Lower leg skin (tissue), 4 donors: Measurements from ENCODE around the gene CTBP2. TPM values are rescaled to one million over a fixed set of nuclear protein-coding genes. Genes with fewer than 3 reads are reported as not detected.

Experiments used
- DNase-seq, 2 donors: peaks; one replicate each; pipeline ENCODE4 v3.0.0-alpha.2; 2019; ENCODE audit warnings: low spot score in 2 of 2
- H3K4me3 ChIP-seq: fragments of 200-600 bp; sonication (generic); 2 replicates; pipeline ENCODE4 v1.5.1; 2017; ENCODE audit warnings: mild to moderate bottlenecking, low read depth; ENCODE audit not compliant: poor library complexity, severe bottlenecking
- CTCF ChIP-seq, 3 donors: fragments of 450-650 bp; IDR thresholded peaks; one replicate each; pipeline ENCODE4 v1.5.1; 2016; ENCODE audit warnings: antibody characterized with exemption in 3 of 3, mild to moderate bottlenecking in 3 of 3, moderate library complexity in 2 of 3
- POLR2A ChIP-seq, 2 donors: fragments of 450-650 bp; IDR thresholded peaks; one replicate each; pipeline ENCODE4 v1.6.1; 2016 to 2017; ENCODE audit warnings: antibody characterized with exemption in 2 of 2, mild to moderate bottlenecking in 1 of 2, moderate library complexity in 1 of 2
- WGBS, 2 donors: methylation state at CpG; one replicate each; pipeline ENCODE4 v1.1.5; 2018; 5-methylcytosine and 5-hydroxymethylcytosine counted together
- intact Hi-C: fragments of 100-400 bp; cut with DNase I; formaldehyde crosslinking; loops from one replicate; pipeline ENCODE4 v1.15.0; 2023; ENCODE audit warnings: low total_unique reads
- total RNA-seq, 4 donors: library from RNA; depleted of rRNA; stranded (reverse); fragments of >200 nt; gene quantifications; one replicate each; pipeline ENCODE4 v1.1.0, GENCODE V29; 2016

The CTBP2 gene
- total RNA-seq, 4 donors from 2014 or later: 30.3 to 39.5 (median 32.2) TPM

GRCh38 chr10:125076121-125076825 lies 84.1 kb downstream of the CTBP2 start:
- WGBS, 2 donors: 85 to 86% methylated on average over 15 of the region's 15 CpGs
- H3K4me3 ChIP-seq: no peak overlapping the region
- intact Hi-C loops: no loop called here
- TF ChIP-seq CTCF (IDR thresholded peaks at IDR 0.05) (no peak), POLR2A (IDR thresholded peaks at IDR 0.05) (no peak)
- no peak for DNase-seq

DNA sequence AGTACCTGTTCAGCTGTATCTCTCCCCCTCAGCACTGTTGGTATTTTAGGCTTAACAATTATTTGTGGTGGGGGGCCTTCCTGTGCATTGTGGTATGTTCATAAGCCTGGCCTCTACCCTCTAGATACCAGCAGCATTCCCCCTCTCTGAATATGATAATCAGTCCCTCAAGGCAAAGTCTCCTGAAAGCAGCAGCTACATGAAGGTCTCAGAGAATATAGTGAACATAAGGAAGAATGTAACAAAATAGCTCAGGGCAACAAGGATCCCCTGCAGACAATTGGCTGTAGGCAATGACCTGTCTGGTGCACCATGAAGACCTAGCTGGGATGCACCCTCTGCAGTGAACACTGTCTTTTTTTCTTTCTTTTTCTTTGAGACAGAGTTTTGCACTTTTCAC lies 86.4 kb downstream of the CTBP2 start:
- intact Hi-C loops: no loop called here
- no peak for DNase-seq
- TF ChIP-seq POLR2A (IDR thresholded peaks at IDR 0.05) (no peak), CTCF (IDR thresholded peaks at IDR 0.05) (no peak)
- H3K4me3 ChIP-seq: no peak overlapping the region

GRCh38 chr10:125072794-125073193 lies 87.6 kb downstream of the CTBP2 start:
- intact Hi-C loops: no loop called here
- no peak for DNase-seq
- no peak overlapping the region for H3K4me3 ChIP-seq
- TF ChIP-seq POLR2A (IDR thresholded peaks at IDR 0.05) (no peak), CTCF (IDR thresholded peaks at IDR 0.05) (no peak)
- 75 to 80% methylated on average over 4 of the region's 4 CpGs for WGBS, 2 donors

GRCh38 chr10:125071008-125071407 lies 89.4 kb downstream of the CTBP2 start:
- TF ChIP-seq CTCF (IDR thresholded peaks at IDR 0.05) (no peak), POLR2A (IDR thresholded peaks at IDR 0.05) (no peak)
- no peak for DNase-seq
- intact Hi-C loops: no loop called here
- 81 to 84% methylated on average over 11 of the region's 11 CpGs for WGBS, 2 donors
- H3K4me3 ChIP-seq: no peak overlapping the region

DNA sequence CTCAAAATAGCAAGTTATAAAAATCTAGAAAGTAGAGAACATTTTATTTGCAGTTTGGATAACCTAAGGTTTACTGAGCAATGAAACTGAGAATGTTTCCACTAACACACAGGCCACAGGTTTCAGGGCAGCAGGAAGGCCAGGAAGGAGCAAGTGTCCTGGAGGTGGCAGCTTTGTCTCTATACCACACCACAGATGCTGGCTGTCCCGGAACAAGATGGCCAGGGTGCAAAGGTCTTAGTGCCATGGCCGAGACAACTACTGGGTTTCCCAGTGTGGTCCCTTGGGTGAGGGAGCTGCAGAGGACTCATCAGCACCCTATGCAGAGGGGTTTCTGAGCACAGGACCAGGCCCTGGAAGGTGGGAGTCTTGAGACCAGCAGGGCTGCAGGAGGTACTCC lies 92.0 kb downstream of the CTBP2 start:
- intact Hi-C loops: no loop called here
- DNase-seq: no peak
- H3K4me3 ChIP-seq: no peak overlapping the region
- 71 to 86% methylated on average over 1 to 2 of the region's 2 CpGs for WGBS, 2 donors
- TF ChIP-seq CTCF (IDR thresholded peaks at IDR 0.05) (no peak), POLR2A (IDR thresholded peaks at IDR 0.05) (no peak)

- DNase-seq: no peak
- H3K4me3 ChIP-seq: no peak overlapping the region
- TF ChIP-seq CTCF (IDR thresholded peaks at IDR 0.05) (no peak), POLR2A (IDR thresholded peaks at IDR 0.05) (no peak)
- 92 to 97% methylated on average over 9 of the region's 9 CpGs for WGBS, 2 donors
- intact Hi-C loops: no loop called here
Observed at GRCh38 chr10:125067764-125068163, 92.6 kb downstream of the CTBP2 start.
